ENCODE results near the gene KIF6. TPM values are rescaled to one million over a fixed set of nuclear protein-coding genes. Genes with fewer than 3 reads are reported as not detected.

Gene KIF6
- total and polyA plus RNA-seq, 2 of the 8 experiments (the other 6 are each of a cell fraction or from before 2014, with no cell fraction given): 0.53 to 0.65 TPM

- no peak overlapping the region for H2BK20ac ChIP-seq (ENCODE audit: low read length)
- no peaks in the 10 kb centered on the region for H4K20me1 ChIP-seq (replicated peaks in 1 of 2; ENCODE audit: control insufficient read depth in 1 of 2, insufficient read depth in 2 of 2, low read length in 2 of 2)
- TF ChIP-seq RAD21 (IDR thresholded peaks at IDR 0.05 in 1 of 2, conservative IDR thresholded peaks at IDR 0.05 in 1 of 2; ENCODE audit: low read depth in 2 of 2, low read length in 2 of 2) (peak; percentile 24 to 40; a peak in 3 of 4 replicates), EP300 (IDR thresholded peaks at IDR 0.05; ENCODE audit: borderline replicate concordance in 1 of 2, low read depth in 2 of 2, low read length in 2 of 2) (no peak)
- no peak overlapping the region for H3K4me3 ChIP-seq (ENCODE audit: extremely low read depth in 1 of 4, insufficient read depth in 2 of 4, low read depth in 3 of 4, low read length in 4 of 4)
- no peak overlapping the region for H2AFZ ChIP-seq (ENCODE audit: low read length)
- H3K4me2 ChIP-seq (ENCODE audit: insufficient read depth in 1 of 2, low read depth in 2 of 2, low read length in 2 of 2): no peak overlapping the region
- H3K18ac ChIP-seq (ENCODE audit: extremely low read depth, low read length): no peak overlapping the region
- H3K9ac ChIP-seq (replicated peaks in 1 of 4; ENCODE audit: extremely low read depth in 1 of 4, low read depth in 3 of 4, low read length in 3 of 4): no peak overlapping the region
- no peak overlapping the region for H2BK12ac ChIP-seq (ENCODE audit: low read depth, low read length)
- H3K23me2 ChIP-seq (ENCODE audit: low read depth, low read length): no peaks in the 10 kb centered on the region
- H3K14ac ChIP-seq (ENCODE audit: insufficient read length): no peak overlapping the region
- no peaks in the 10 kb centered on the region for H3K79me2 ChIP-seq (ENCODE audit: control insufficient read depth in 1 of 2, insufficient read depth in 2 of 2, low read length in 2 of 2)
- H4K8ac ChIP-seq (ENCODE audit: extremely low read depth, insufficient read depth, low read length): no peak overlapping the region
- DNase-seq (ENCODE audit: low read depth in 1 of 2, low spot score in 2 of 2): no peak
- H4K91ac ChIP-seq (replicated peaks; ENCODE audit: insufficient read length, low read length): no peak overlapping the region
- H3K4me1 ChIP-seq (replicated peaks in 1 of 4; ENCODE audit: control insufficient read depth in 3 of 4, insufficient read depth in 4 of 4, low read length in 3 of 4): peaks cover 0 to 2% (median 1%) of the 10 kb centered on the region in 4 experiments; a peak in 2 of 7 replicates
- H3K4ac ChIP-seq (replicated peaks; ENCODE audit: insufficient read length, low read depth, low read length): no peak overlapping the region
- no peaks in the 10 kb centered on the region for H3K79me1 ChIP-seq (ENCODE audit: low read depth, low read length)
- H2BK120ac ChIP-seq (replicated peaks; ENCODE audit: low read depth, low read length): no peak overlapping the region
- FAIRE-seq: no peak
- no peak overlapping the region for H3K27ac ChIP-seq (ENCODE audit: low read depth, low read length)
- POLR2A ChIA-PET (ENCODE audit: partially characterized antibody): interaction anchor here (0.7 kb wide), 1 partner anchor 129 kb away, joined by 3 read pairs; no protein-coding TSS in a partner anchor
- 85% methylated on average over 3 of the region's 3 CpGs; no CpG with 5 or more reads in 1 of the 2 experiments for WGBS, 2 experiments (ENCODE audit: extremely low coverage in 1 of 2, insufficient coverage in 1 of 2, insufficient read length in 1 of 2, insufficient replicate concordance in 2 of 2, low coverage in 1 of 2, low lambda C conversion rate in 2 of 2, missing lambda C conversion rate in 1 of 2)
- CTCF ChIA-PET (ENCODE audit: partially characterized antibody): interaction anchor here (0.7 to 1.0 kb wide), 4 partner anchors 12 to 51 kb away, joined by 3 to 4 read pairs (median 4); no protein-coding TSS in a partner anchor
- H3K23ac ChIP-seq (ENCODE audit: insufficient read length): no peak overlapping the region
- H2BK5ac ChIP-seq (ENCODE audit: low read depth, low read length): no peak overlapping the region
- H2BK15ac ChIP-seq (ENCODE audit: low read length): no peak overlapping the region
- H3K56ac ChIP-seq (replicated peaks; ENCODE audit: insufficient read length, low read depth, low read length): no peak overlapping the region
- H4K5ac ChIP-seq (ENCODE audit: insufficient read length, low read depth, low read length): no peak overlapping the region
- H3K36me3 ChIP-seq (ENCODE audit: control insufficient read depth in 2 of 4, insufficient read depth in 4 of 4, low read length in 3 of 4): no peaks in the 10 kb centered on the region
- H3K27me3 ChIP-seq (replicated peaks in 1 of 4; ENCODE audit: control insufficient read depth in 3 of 4, extremely low read depth in 1 of 4, insufficient read depth in 3 of 4, low read length in 3 of 4): no peaks in the 10 kb centered on the region
- H2AK5ac ChIP-seq (ENCODE audit: low read depth, low read length): no peak overlapping the region
- H3K9me3 ChIP-seq (ENCODE audit: insufficient read depth in 2 of 2, low read depth in 1 of 2, low read length in 1 of 2): no peaks in the 10 kb centered on the region
Observed at GRCh38 chr6:39416026-39416425, 309.2 kb downstream of the KIF6 start.

Data from H1 (cell line).